CD8-positive, alpha-beta memory T cell (primary cell): ENCODE results near the gene AKAP9. TPM values are rescaled to one million over a fixed set of nuclear protein-coding genes. Genes with fewer than 3 reads are reported as not detected.
"Not testable (repeated sequence)": the region's sequence is repeated elsewhere in the genome, so short reads cannot be mapped to it uniquely, and the experiment has no call there.

Source experiments
- CTCF ChIA-PET: fragments of 350-600 bp; sonication (Branson Sonifier 250); formaldehyde crosslinking; loops from one replicate; lab custom pipeline; 2021; ENCODE audit warnings: antibody characterized with exemption; lab: Charles Lee
- POLR2A ChIA-PET: fragments of 350-600 bp; sonication (Branson Sonifier 250); formaldehyde crosslinking; loops from one replicate; lab custom pipeline; 2021; ENCODE audit warnings: antibody characterized with exemption; lab: Charles Lee
- DNase-seq, 5 donors: peaks; one replicate each; pipeline versions ENCODE4 v3.0.0 to v3.0.0-alpha.2; 2020 to 2022; ENCODE audit warnings: mixed read lengths in 1 of 5
- H3K27ac ChIP-seq: one replicate; pipeline ENCODE4 v1.7.0; 2013; ENCODE audit warnings: low read depth, mild to moderate bottlenecking, low read length, moderate library complexity
- H3K27me3 ChIP-seq: 2 replicates; pipeline ENCODE4 v1.7.0; 2013; ENCODE audit warnings: low read length, mild to moderate bottlenecking; ENCODE audit not compliant: insufficient read depth, poor library complexity, severe bottlenecking
- H3K36me3 ChIP-seq: 2 replicates; pipeline ENCODE4 v1.7.0; 2013; ENCODE audit warnings: mild to moderate bottlenecking, low read length, moderate library complexity; ENCODE audit not compliant: insufficient read depth
- H3K4me1 ChIP-seq: 2 replicates; pipeline ENCODE4 v1.7.0; 2013; ENCODE audit warnings: mild to moderate bottlenecking, low read length, moderate library complexity; ENCODE audit not compliant: insufficient read depth
- H3K4me3 ChIP-seq: 2 replicates; pipeline ENCODE4 v1.7.0; 2013; ENCODE audit warnings: mild to moderate bottlenecking, low read length
- H3K9me3 ChIP-seq: 2 replicates; pipeline ENCODE4 v1.7.0; 2013; ENCODE audit warnings: mild to moderate bottlenecking, low read length
- H3K27ac Mint-ChIP-seq, 8 donors: one replicate each; pipeline ENCODE4 v1.8.0; 2020 to 2021; ENCODE audit warnings: mixed read lengths in 8 of 8, mild to moderate bottlenecking in 6 of 8, inconsistent platforms in 3 of 8, moderate library complexity in 3 of 8
- H3K27me3 Mint-ChIP-seq, 2 donors: one replicate each; pipeline ENCODE4 v1.8.0; 2020 to 2021; ENCODE audit warnings: mixed read lengths in 2 of 2, mild to moderate bottlenecking in 1 of 2, moderate library complexity in 1 of 2
- H3K36me3 Mint-ChIP-seq, 3 donors: one replicate each; pipeline ENCODE4 v1.8.0; 2020 to 2021; ENCODE audit warnings: mixed read lengths in 3 of 3, inconsistent platforms in 1 of 3, mild to moderate bottlenecking in 1 of 3
- H3K4me1 Mint-ChIP-seq, 3 donors: one replicate each; pipeline ENCODE4 v1.8.0; 2020 to 2021; ENCODE audit warnings: mixed read lengths in 3 of 3, inconsistent platforms in 1 of 3, mild to moderate bottlenecking in 1 of 3
- H3K4me3 Mint-ChIP-seq, 7 donors: one replicate each; pipeline ENCODE4 v1.8.0; 2020 to 2021; ENCODE audit warnings: mixed read lengths in 7 of 7, mild to moderate bottlenecking in 6 of 7, moderate library complexity in 4 of 7, inconsistent platforms in 2 of 7
- H3K9me3 Mint-ChIP-seq, 5 donors: one replicate each; pipeline ENCODE4 v1.8.0; 2020 to 2022; ENCODE audit warnings: mixed read lengths in 5 of 5, mild to moderate bottlenecking in 3 of 5, moderate library complexity in 2 of 5, inconsistent platforms in 1 of 5
- polyA plus RNA-seq: library from polyadenylated mRNA; unstranded; fragments of 300-500 nt; fragmentation: Illumina TruSeq; gene quantifications from one replicate; pipeline ENCODE4 v1.2.3, GENCODE V29; 2021
- total RNA-seq, 2 experiments: library from RNA; stranded (reverse); gene quantifications; one replicate each; pipeline ENCODE4 v1.2.3, GENCODE V29; 2021

Gene AKAP9
- total and polyA plus RNA-seq, 3 experiments from 2014 or later = 34.9 to 49.2 (median 40.3) TPM

DNA sequence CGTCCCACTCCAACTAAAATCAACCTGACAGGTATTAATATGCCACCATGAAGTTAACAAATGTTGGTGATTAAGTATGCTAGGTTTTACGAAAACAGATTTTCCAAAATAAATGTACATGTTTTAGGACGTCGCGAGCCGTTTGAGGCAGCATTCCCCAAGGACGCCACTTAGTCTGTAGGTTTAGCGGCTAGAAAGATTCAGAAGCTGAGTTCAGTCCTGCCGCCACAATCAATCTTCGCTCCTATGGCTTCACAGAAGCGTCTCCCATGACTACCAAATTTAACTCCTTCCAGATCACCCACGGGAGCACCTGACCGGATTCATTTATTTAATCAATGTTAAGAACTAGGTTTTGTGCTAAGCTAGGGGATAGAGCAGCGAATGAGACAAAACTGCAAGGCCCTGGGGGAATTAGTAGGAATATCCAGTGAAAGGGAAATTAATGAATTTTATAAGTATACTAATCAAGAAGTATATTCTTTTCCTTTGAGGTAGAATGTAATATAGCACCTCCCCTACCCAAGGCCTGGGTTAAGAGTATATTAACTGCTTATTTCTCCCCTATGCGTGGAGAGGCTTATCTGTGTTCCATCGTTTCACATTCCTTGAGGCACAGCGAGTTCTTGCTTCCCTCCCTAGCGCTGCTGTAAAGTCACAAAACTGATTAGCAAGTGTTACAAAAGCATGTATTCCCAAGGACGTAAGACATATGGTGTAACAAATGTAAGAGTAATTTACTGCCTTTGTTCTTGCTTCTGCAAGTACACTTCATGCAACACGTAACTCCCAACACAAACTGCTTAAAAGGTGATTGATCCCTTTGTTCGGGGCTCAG lies 194.6 kb downstream of the AKAP9 start:
- Mint-ChIP-seq H3K36me3 (peaks cover 0 to 19% (median 6%) of the 10 kb centered on the region in 3 donors), H3K27ac (peak overlapping the region; percentile 96 to 100 (median 99)), H3K9me3 (no peaks in the 10 kb centered on the region), H3K4me1 (peaks cover 31 to 39% (median 34%) of the 10 kb centered on the region in 3 donors), H3K4me3 (peak overlapping the region; percentile 94 to 100 (median 98)), H3K27me3 (peaks cover 0 to 11% of the 10 kb centered on the region in 2 donors)
- CTCF ChIA-PET = interaction anchor here (1.3 to 2.3 kb wide), 3 partner anchors 10 to 313 kb away, joined by 4 to 10 read pairs (median 4); partner anchors contain the start of genes GATAD1 and LRRD1
- Histone ChIP-seq H3K27ac (peak overlapping the region; percentile 95), H3K36me3 (no peaks in the 10 kb centered on the region), H3K9me3 (no peaks in the 10 kb centered on the region), H3K4me3 (peak overlapping the region; percentile 89), H3K27me3 (no peaks in the 10 kb centered on the region), H3K4me1 (peaks cover 7% of the 10 kb centered on the region)
- POLR2A ChIA-PET = interaction anchor here (1.6 to 2.3 kb wide), 4 partner anchors 110 to 393 kb away, joined by 5 to 14 read pairs (median 8); partner anchors contain the start of genes AKAP9, ANKIB1, GATAD1 and KRIT1
- no peak for DNase-seq

DNA sequence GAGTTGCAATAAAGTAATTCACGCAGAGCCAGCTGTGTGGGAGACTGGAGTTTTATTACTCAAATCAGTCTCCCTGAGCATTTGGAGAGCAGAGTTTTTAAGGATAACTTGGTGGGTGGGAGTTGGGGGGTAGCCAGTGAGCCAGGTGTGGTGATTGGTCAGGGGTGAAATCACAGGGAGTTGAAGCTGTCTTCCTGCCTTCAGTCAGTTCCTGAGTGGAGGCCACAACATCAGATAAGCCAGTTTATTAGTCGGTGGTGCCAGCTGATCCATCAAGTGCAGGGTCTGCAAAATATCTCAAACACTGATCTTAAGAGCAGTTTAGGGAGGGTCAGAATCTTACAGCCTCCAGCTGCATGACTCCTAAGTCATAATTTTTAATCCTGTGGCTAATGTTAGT lies 196.9 kb downstream of the AKAP9 start:
- Mint-ChIP-seq H3K27ac (no peak overlapping the region), H3K4me1 (peaks cover 19 to 29% (median 24%) of the 10 kb centered on the region in 3 donors), H3K27me3 (peaks cover 0 to 11% of the 10 kb centered on the region in 2 donors), H3K36me3 (peaks cover 0 to 15% (median 0%) of the 10 kb centered on the region in 3 donors), H3K9me3 (no peaks in the 10 kb centered on the region), H3K4me3 (no peak overlapping the region)
- H3K9me3 ChIP-seq = no peaks in the 10 kb centered on the region
- ChIA-PET POLR2A (no interaction called here), CTCF (no interaction called here)
- H3K27me3 ChIP-seq = no peaks in the 10 kb centered on the region
- H3K4me3 ChIP-seq = no peak overlapping the region
- H3K4me1 ChIP-seq = peaks cover 7% of the 10 kb centered on the region
- no peak overlapping the region for H3K27ac ChIP-seq
- H3K36me3 ChIP-seq = no peaks in the 10 kb centered on the region
- no peak for DNase-seq

DNA sequence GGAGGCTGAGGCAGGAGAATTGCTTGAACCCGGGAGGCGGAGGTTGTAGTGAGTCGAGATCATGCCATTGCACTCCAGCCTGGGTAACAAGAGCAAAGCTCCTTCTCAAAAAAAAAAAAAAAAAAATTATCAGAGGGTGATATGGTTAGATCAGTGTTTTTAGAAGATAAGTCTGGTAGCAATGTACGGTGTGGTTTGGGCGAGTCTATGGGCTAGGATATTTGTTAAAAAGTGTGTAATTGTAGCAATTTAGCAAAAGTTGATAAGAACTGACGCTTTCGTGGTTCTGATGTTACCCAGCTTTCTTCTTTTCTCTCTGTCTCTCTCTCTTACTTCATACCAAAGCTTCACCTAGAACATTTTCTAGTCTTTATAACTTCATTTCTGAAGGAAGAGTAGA lies 200.5 kb downstream of the AKAP9 start:
- POLR2A ChIA-PET = no interaction called here
- no peaks in the 10 kb centered on the region for H3K4me1 ChIP-seq
- Mint-ChIP-seq H3K4me1 (no peaks in the 10 kb centered on the region), H3K27me3 (no peaks in the 10 kb centered on the region), H3K36me3 (no peaks in the 10 kb centered on the region), H3K9me3 (peaks cover 0 to 3% (median 0%) of the 10 kb centered on the region in 5 donors), H3K4me3 (no peak overlapping the region), H3K27ac (no peak overlapping the region)
- H3K4me3 ChIP-seq = no peak overlapping the region
- no peaks in the 10 kb centered on the region for H3K36me3 ChIP-seq
- H3K9me3 ChIP-seq = no peaks in the 10 kb centered on the region
- no peak for DNase-seq
- CTCF ChIA-PET = no interaction called here
- no peak overlapping the region for H3K27ac ChIP-seq
- H3K27me3 ChIP-seq = no peaks in the 10 kb centered on the region

DNA sequence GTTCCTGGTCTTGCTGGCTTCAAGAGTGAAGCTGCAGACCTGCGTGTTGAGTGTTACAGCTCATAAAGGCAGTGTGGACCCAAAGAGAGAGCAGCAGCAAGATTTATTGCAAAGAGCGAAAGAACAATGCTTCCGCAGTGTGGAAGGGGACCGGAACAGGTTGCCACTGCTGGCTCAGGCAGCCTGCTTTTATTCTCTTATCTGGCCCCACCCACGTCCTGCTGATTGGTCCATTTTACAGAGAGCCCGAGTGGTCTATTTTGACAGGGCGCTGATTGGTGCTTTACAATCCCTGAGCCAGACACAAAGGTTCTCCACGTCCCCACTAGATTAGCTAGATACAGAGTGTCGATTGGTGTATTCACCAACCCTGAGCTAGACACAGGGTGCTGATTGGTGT lies 202.1 kb downstream of the AKAP9 start:
- not testable (repeated sequence) for DNase-seq, H3K36me3 Mint-ChIP-seq

DNA sequence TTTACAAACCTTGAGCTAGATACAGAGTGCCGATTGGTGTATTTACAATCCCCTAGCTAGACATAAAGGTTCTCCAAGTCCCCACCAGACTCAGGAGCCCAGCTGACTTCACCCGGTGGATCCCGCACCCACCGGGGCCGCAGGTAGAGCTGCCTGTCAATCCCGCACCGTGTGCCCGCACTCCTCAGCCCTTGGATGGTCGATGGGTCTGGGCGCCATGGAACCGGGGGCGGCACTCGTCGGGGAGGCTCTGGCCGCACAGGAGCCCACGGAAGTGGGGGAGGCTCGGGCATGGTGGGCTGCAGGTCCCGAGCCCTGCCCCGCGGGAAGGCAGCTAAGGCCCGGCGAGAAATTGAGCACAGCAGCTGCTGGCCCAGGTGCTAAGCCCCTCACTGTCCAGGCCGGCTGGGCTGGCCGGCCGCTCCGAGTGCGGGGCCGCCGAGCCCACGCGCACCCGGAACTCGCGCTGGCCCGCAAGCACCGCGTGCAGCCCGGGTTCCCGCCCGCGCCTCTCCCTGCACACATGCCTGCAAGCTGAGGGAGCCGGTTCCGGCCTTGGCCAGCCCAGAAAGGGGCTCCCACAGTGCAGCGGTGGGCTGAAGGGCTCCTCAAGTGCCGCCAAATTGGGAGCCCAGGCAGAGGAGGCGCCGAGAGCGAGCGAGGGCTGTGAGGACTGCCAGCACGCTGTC lies 202.7 kb downstream of the AKAP9 start:
- H3K9me3 Mint-ChIP-seq, H3K27ac ChIP-seq, POLR2A ChIA-PET, H3K36me3 ChIP-seq, CTCF ChIA-PET, DNase-seq, H3K27ac Mint-ChIP-seq, H3K4me1 ChIP-seq, H3K4me3 Mint-ChIP-seq, H3K27me3 ChIP-seq, H3K4me1 Mint-ChIP-seq, H3K36me3 Mint-ChIP-seq, H3K27me3 Mint-ChIP-seq, H3K4me3 ChIP-seq, H3K9me3 ChIP-seq: not testable (repeated sequence)

More for the DNA sequence above, 202.1 kb downstream of the AKAP9 start:
- H3K27me3 ChIP-seq, H3K9me3 Mint-ChIP-seq, H3K4me1 Mint-ChIP-seq, H3K4me1 ChIP-seq, H3K36me3 ChIP-seq, H3K4me3 ChIP-seq, H3K27ac ChIP-seq, POLR2A ChIA-PET, H3K27ac Mint-ChIP-seq, H3K9me3 ChIP-seq, CTCF ChIA-PET, H3K27me3 Mint-ChIP-seq: not testable (repeated sequence)
- peak overlapping the region in 1 of 7 donors; percentile 32 for H3K4me3 Mint-ChIP-seq

DNA sequence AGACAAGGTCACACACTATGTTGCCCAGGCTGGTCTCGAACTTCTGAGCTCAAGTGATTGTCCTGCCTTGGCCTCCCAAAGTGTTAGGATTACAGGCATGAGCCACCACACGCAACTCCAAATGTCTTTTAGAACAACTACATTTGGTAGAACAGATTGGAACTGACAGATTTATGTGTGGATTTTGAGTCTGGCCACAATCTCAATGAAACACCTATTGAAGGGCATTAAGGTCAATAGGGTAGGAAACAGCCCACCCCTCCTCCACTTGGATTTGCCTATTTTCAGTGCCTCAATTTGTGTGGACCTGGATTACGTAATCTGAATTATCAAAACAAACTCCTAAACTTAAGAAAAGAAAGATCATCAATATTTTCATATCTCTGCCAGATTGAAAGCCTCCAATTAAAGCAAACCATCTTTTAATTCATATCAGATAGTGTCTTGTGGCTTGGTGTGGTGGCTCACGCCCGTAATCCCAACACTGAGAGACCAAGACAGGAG lies 209.1 kb downstream of the AKAP9 start:
- no peak for DNase-seq
- no peaks in the 10 kb centered on the region for H3K27me3 ChIP-seq
- Mint-ChIP-seq H3K9me3 (no peaks in the 10 kb centered on the region), H3K36me3 (no peaks in the 10 kb centered on the region), H3K4me3 (no peak overlapping the region), H3K27ac (no peak overlapping the region), H3K4me1 (no peaks in the 10 kb centered on the region), H3K27me3 (peaks cover 2 to 5% of the 10 kb centered on the region in 2 donors)
- H3K9me3 ChIP-seq = no peaks in the 10 kb centered on the region
- H3K4me1 ChIP-seq = no peaks in the 10 kb centered on the region
- CTCF ChIA-PET = no interaction called here
- POLR2A ChIA-PET = no interaction called here
- H3K36me3 ChIP-seq = no peaks in the 10 kb centered on the region
- H3K4me3 ChIP-seq = no peak overlapping the region
- no peak overlapping the region for H3K27ac ChIP-seq

DNA sequence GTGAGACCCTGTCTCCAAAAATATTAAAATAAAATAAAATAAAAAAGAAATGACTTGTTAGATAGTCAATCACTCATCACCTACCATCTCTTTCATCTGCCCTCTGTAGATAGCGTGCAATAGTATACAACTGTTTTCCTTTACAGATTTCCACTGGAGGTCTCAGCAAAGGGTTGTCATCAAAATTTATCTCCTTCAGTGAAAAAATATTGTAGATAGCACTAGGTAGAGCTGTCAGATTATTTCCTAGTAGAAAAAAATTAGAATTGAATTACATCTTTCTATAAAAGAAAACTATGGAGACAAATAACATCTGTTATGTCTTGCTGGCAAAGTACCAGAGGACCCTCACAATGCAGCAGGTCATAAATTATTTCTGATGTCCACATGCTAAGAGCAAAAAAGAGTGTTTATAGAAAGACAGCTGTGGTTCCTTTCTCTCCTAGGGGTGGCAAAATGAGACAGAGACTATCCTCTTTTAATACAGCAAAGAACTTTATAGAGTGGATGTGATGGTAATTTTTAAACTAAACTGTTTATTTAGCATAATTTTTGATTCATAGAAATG lies 209.9 kb downstream of the AKAP9 start:
- no peak overlapping the region for H3K27ac ChIP-seq
- Mint-ChIP-seq H3K9me3 (no peaks in the 10 kb centered on the region), H3K36me3 (no peaks in the 10 kb centered on the region), H3K4me1 (no peaks in the 10 kb centered on the region), H3K27ac (no peak overlapping the region), H3K4me3 (no peak overlapping the region), H3K27me3 (peaks cover 2 to 8% of the 10 kb centered on the region in 2 donors)
- no peaks in the 10 kb centered on the region for H3K27me3 ChIP-seq
- DNase-seq = no peak
- ChIA-PET CTCF (no interaction called here), POLR2A (no interaction called here)
- H3K9me3 ChIP-seq = no peaks in the 10 kb centered on the region
- no peaks in the 10 kb centered on the region for H3K4me1 ChIP-seq
- H3K36me3 ChIP-seq = no peaks in the 10 kb centered on the region
- no peak overlapping the region for H3K4me3 ChIP-seq
